Esophagus muscularis mucosa (tissue), 4 donors: Measurements from ENCODE around the gene ATP11C.

Source experiments
- EP300 ChIP-seq: sonication (generic); formaldehyde crosslinking; IDR thresholded peaks from one replicate; pipeline ENCODE4 v1.6.1; 2017; ENCODE audit warnings: antibody characterized with exemption
- POLR2A ChIP-seq: fragments of 450-650 bp; IDR thresholded peaks from one replicate; pipeline ENCODE4 v1.6.1; 2017; ENCODE audit warnings: antibody characterized with exemption, moderate library complexity, mild to moderate bottlenecking, low read depth
- TF ChIP-seq, protein P1 (sequence below), 3 experiments: fragments of 200-600 bp in 2 of 3; fragments of 450-650 bp in 1 of 3; sonication (generic) in 2 of 3; IDR thresholded peaks; one replicate each; pipeline ENCODE4 v1.5.1; 2017 to 2019; ENCODE audit warnings: antibody characterized with exemption in 3 of 3, mild to moderate bottlenecking in 2 of 3, moderate library complexity in 1 of 3

- TF ChIP-seq, protein P1, sequence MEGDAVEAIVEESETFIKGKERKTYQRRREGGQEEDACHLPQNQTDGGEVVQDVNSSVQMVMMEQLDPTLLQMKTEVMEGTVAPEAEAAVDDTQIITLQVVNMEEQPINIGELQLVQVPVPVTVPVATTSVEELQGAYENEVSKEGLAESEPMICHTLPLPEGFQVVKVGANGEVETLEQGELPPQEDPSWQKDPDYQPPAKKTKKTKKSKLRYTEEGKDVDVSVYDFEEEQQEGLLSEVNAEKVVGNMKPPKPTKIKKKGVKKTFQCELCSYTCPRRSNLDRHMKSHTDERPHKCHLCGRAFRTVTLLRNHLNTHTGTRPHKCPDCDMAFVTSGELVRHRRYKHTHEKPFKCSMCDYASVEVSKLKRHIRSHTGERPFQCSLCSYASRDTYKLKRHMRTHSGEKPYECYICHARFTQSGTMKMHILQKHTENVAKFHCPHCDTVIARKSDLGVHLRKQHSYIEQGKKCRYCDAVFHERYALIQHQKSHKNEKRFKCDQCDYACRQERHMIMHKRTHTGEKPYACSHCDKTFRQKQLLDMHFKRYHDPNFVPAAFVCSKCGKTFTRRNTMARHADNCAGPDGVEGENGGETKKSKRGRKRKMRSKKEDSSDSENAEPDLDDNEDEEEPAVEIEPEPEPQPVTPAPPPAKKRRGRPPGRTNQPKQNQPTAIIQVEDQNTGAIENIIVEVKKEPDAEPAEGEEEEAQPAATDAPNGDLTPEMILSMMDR (IDR thresholded peaks at IDR 0.05): no peak
- no peak for TF ChIP-seq EP300
- no peak for TF ChIP-seq POLR2A
Observed at GRCh38 chrX:139930916-139931645, 1.8 kb downstream of the ATP11C start.
